Endothelial cell (in vitro differentiated cells): Measurements from ENCODE around the gene NXPE3. TPM values are rescaled to one million over a fixed set of nuclear protein-coding genes. Genes with fewer than 3 reads are reported as not detected.
"Not testable (repeated sequence)": the region's sequence is repeated elsewhere in the genome, so short reads cannot be mapped to it uniquely, and the experiment has no call there.

ENCODE experiments used
- DNase-seq: peaks from one replicate; pipeline ENCODE4 v3.0.0; 2021; ENCODE audit warnings: low spot score
- H3K27ac Mint-ChIP-seq: one replicate; pipeline ENCODE4 v1.8.0; 2021; ENCODE audit warnings: mixed read lengths, inconsistent platforms; ENCODE audit not compliant: unreplicated experiment
- H3K27me3 Mint-ChIP-seq: one replicate; pipeline ENCODE4 v1.8.0; 2021; ENCODE audit warnings: mild to moderate bottlenecking, moderate library complexity, mixed read lengths, inconsistent platforms; ENCODE audit not compliant: unreplicated experiment
- H3K36me3 Mint-ChIP-seq: one replicate; pipeline ENCODE4 v1.8.0; 2021; ENCODE audit warnings: mild to moderate bottlenecking, low read depth, mixed read lengths, inconsistent platforms; ENCODE audit not compliant: unreplicated experiment
- H3K4me1 Mint-ChIP-seq: one replicate; pipeline ENCODE4 v1.8.0; 2021; ENCODE audit warnings: mild to moderate bottlenecking, mixed read lengths, inconsistent platforms; ENCODE audit not compliant: unreplicated experiment
- H3K4me3 Mint-ChIP-seq: one replicate; pipeline ENCODE4 v1.8.0; 2021; ENCODE audit warnings: mild to moderate bottlenecking, mixed read lengths, inconsistent platforms; ENCODE audit not compliant: unreplicated experiment
- H3K9me3 Mint-ChIP-seq: one replicate; pipeline ENCODE4 v1.8.0; 2021; ENCODE audit warnings: mixed read lengths, inconsistent platforms; ENCODE audit not compliant: unreplicated experiment
- CTCF ChIP-seq: fragments of 200-600 bp; sonication (generic); IDR thresholded peaks from one replicate; pipeline ENCODE4 v1.5.0; 2021; ENCODE audit warnings: antibody characterized with exemption; ENCODE audit not compliant: unreplicated experiment
- total RNA-seq: library from RNA; stranded (reverse); fragmentation: NEBNext Ultra II Directional; extraction: Animal tissue kit (Norgen Biotek cat#: 25700); gene quantifications from one replicate; pipeline ENCODE4 v1.2.1, GENCODE V29; 2021; ENCODE audit not compliant: unreplicated experiment

The NXPE3 gene
- total RNA-seq, 1 donor from 2014 or later = 20.3 TPM

- H3K4me3 Mint-ChIP-seq = peak overlapping the region; percentile 12
- no peaks in the 10 kb centered on the region for H3K9me3 Mint-ChIP-seq
- no peaks in the 10 kb centered on the region for H3K4me1 Mint-ChIP-seq
- H3K27me3 Mint-ChIP-seq = no peaks in the 10 kb centered on the region
- H3K27ac Mint-ChIP-seq = no peak overlapping the region
- peaks cover 40% of the 10 kb centered on the region for H3K36me3 Mint-ChIP-seq
- DNase-seq = no peak
- no peak for TF ChIP-seq CTCF
Observed at GRCh38 chr3:101861212-101861788, 82.3 kb downstream of the NXPE3 start.

- Mint-ChIP-seq H3K27ac (no peak overlapping the region), H3K36me3 (peaks cover 35% of the 10 kb centered on the region), H3K27me3 (no peaks in the 10 kb centered on the region), H3K9me3 (no peaks in the 10 kb centered on the region), H3K4me1 (no peaks in the 10 kb centered on the region), H3K4me3 (no peak overlapping the region)
- DNase-seq = no peak
- no peak for TF ChIP-seq CTCF
Observed at GRCh38 chr3:101861789-101862415, 82.9 kb downstream of the NXPE3 start.

- Mint-ChIP-seq H3K9me3 (no peaks in the 10 kb centered on the region), H3K27ac (no peak overlapping the region), H3K36me3 (peaks cover 28% of the 10 kb centered on the region), H3K4me1 (no peaks in the 10 kb centered on the region), H3K27me3 (no peaks in the 10 kb centered on the region), H3K4me3 (no peak overlapping the region)
- no peak for TF ChIP-seq CTCF
- DNase-seq = no peak
Observed at GRCh38 chr3:101862416-101863165, 83.6 kb downstream of the NXPE3 start.

GRCh38 chr3:101864926-101865325, 85.9 kb downstream of the NXPE3 start:
- not testable (repeated sequence) for H3K4me3 Mint-ChIP-seq, H3K27me3 Mint-ChIP-seq, H3K4me1 Mint-ChIP-seq, H3K27ac Mint-ChIP-seq, H3K9me3 Mint-ChIP-seq, DNase-seq
- peaks cover 14% of the 10 kb centered on the region for H3K36me3 Mint-ChIP-seq

- no peaks in the 10 kb centered on the region for H3K9me3 Mint-ChIP-seq
- H3K27ac Mint-ChIP-seq = no peak overlapping the region
- H3K27me3 Mint-ChIP-seq = peaks cover 1% of the 10 kb centered on the region
- no peak overlapping the region for H3K4me3 Mint-ChIP-seq
- H3K36me3 Mint-ChIP-seq = peaks cover 14% of the 10 kb centered on the region
- H3K4me1 Mint-ChIP-seq = no peaks in the 10 kb centered on the region
- no peak for DNase-seq
- no peak for TF ChIP-seq CTCF
Observed at GRCh38 chr3:101865751-101866509, 86.9 kb downstream of the NXPE3 start.
